HuH-7.5 (cell line): ENCODE results near the gene CSF2RB.

Source experiments
- DNase-seq: peaks from one replicate; pipeline ENCODE4 v3.0.0; 2011; ENCODE audit warnings: low spot score

Gene CSF2RB

GRCh38 chr22:36913427-36914389 lies at the start of gene CSF2RB:
Gene CSF2RB, plus strand, starts transcription at chr22:36913628. Its CDS starts 8,580 bp downstream, at chr22:36922208.
- DNase-seq: no peak

- DNase-seq: no peak
These were observed 49.4 kb upstream of the CSF2RB start for GRCh38 chr22:36863979-36864378.

GRCh38 chr22:36864454-36865215 lies 48.8 kb upstream of the CSF2RB start:
- DNase-seq: no peak

GRCh38 chr22:36865346-36865745 lies 48.1 kb upstream of the CSF2RB start:
- DNase-seq: no peak

- no peak for DNase-seq
These were observed 45.7 kb upstream of the CSF2RB start for GRCh38 chr22:36867695-36868094.

GRCh38 chr22:36868546-36869181 lies 44.8 kb upstream of the CSF2RB start:
- DNase-seq: no peak

GRCh38 chr22:36870250-36870649 lies 43.2 kb upstream of the CSF2RB start:
- DNase-seq: no peak

GRCh38 chr22:36871669-36872081 lies 41.8 kb upstream of the CSF2RB start:
- no peak for DNase-seq

- DNase-seq: no peak
These were observed 41.3 kb upstream of the CSF2RB start for GRCh38 chr22:36872084-36872483.

- DNase-seq: no peak
These were observed 40.4 kb upstream of the CSF2RB start for GRCh38 chr22:36872866-36873498.

GRCh38 chr22:36873614-36874308 lies 39.7 kb upstream of the CSF2RB start:
- DNase-seq: peak; percentile 64

GRCh38 chr22:36874309-36874696 lies 39.1 kb upstream of the CSF2RB start:
- DNase-seq: no peak

- no peak for DNase-seq
These were observed 38.7 kb upstream of the CSF2RB start for GRCh38 chr22:36874736-36875135.

- no peak for DNase-seq
These were observed 37.7 kb upstream of the CSF2RB start for GRCh38 chr22:36875741-36876140.

- DNase-seq: no peak
These were observed 33.7 kb upstream of the CSF2RB start for GRCh38 chr22:36879775-36880174.

- DNase-seq: no peak
These were observed 31.8 kb upstream of the CSF2RB start for GRCh38 chr22:36881504-36882245.

- no peak for DNase-seq
These were observed 28.9 kb upstream of the CSF2RB start for GRCh38 chr22:36884349-36885158.

GRCh38 chr22:36885474-36885873 lies 28.0 kb upstream of the CSF2RB start:
- no peak for DNase-seq

GRCh38 chr22:36886016-36886415 lies 27.4 kb upstream of the CSF2RB start:
- DNase-seq: no peak

- no peak for DNase-seq
These were observed 26.3 kb upstream of the CSF2RB start for GRCh38 chr22:36887162-36887561.
